CD4-positive, alpha-beta T cell treated with Interferon gamma for 1 hour (primary cell): ENCODE data around the gene EPB41L5.
"Not testable (repeated sequence)": the region's sequence is repeated elsewhere in the genome, so short reads cannot be mapped to it uniquely, and the experiment has no call there.

Experiments
- DNase-seq: peaks from one replicate; pipeline ENCODE4 v3.0.0-alpha.2; 2020

Gene EPB41L5

GRCh38 chr2:120142528-120143219 is 129.8 kb downstream of the EPB41L5 start:
- DNase-seq: no peak

DNA sequence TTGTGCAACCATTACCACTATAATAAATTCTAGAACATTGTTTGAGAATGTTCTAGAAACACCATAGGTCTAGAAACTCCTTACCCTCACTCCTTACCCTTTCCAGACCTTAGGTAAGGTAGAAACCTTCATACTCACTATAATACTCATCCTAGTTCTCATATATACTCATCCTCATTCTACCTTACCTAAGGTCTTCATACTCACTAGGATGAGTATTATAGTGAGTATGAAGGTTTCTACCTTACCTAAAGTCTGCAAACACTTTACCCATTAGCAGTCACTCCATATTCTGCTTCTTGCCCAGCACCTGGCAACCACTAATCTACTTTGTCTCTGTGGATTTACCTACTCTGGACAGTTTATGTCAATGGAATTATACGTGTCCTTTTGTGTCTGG is 135.4 kb downstream of the EPB41L5 start:
- DNase-seq: no peak

GRCh38 chr2:120148669-120149068 is 135.8 kb downstream of the EPB41L5 start:
- DNase-seq: no peak

DNA sequence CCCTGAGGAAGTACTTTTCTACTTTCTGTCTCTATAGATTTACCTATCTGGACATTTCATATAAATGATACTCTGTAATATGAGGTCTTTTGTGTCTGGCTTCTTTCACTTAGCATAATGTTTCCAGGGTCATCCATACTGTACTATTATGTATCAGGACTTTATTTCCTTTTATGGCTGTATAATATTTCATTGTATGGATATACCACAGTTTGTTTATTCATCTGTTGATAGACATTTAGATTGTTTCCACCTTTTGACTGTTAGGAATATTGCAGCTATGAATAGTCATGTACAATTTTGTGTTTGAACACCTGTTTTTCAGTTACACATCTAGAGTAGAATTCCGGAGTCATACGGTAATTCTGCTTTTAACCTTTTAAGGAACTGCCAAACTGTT is 136.5 kb downstream of the EPB41L5 start:
- no peak for DNase-seq

- DNase-seq: no peak
Measured at GRCh38 chr2:120150040-120150482, 137.2 kb downstream of the EPB41L5 start.

GRCh38 chr2:120155308-120155707 is 142.4 kb downstream of the EPB41L5 start:
- no peak for DNase-seq

DNA sequence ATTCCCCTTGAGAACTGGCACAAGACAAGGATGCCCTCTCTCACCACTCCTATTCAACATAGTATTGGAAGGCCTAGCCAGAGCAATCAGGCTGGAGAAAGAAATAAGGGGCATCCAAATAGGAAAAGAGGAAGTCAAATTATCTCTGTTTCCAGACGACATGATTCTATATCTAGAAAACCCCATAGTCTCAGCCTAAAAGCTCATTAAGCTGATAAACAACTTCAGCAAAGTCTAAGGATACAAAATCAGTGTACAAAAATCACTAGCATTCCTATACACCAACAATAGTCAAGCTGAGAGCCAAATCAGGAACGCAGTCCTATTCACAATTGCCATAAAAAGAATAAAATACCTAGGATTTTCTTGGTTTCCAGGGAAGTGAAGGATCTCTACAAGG is 145.8 kb downstream of the EPB41L5 start:
- DNase-seq: not testable (repeated sequence)

DNA sequence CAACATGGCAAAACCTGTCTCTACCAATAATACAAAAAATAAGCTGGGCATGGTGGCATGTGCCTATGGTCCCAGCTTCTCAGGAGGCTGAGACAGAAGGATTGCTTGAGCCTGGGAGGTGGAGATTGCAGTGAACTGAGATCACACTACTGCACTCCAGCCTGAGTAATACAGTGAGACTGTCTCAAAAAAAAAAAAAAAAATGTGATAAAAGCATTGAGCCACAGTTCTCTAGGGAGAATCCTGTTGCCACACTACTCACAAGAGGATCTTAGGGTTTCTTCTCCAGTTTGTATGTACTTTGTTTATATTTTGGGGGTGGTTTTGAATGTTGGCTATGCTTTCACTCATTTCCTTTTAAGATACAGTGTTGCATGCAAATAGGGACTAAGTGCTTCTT is 148.3 kb downstream of the EPB41L5 start:
- no peak for DNase-seq

DNA sequence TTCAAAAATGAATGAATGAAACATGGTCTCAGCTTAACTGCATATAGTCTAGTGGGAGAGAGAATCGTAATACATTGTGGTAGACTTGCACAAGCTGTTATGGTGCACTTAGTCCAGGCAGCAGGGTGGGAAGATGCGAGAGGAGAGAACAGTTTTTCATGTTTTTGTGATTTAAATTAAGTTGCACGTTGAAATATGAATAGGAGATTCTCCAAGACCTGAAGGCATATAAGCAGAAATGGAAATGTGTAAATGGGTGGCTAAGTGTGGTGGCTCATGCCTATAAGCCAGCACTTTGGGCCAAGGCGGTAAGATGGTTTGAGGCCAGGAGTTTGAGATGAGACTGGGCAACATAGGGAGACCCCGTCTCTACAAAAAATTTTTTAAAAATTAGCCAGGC is 149.8 kb downstream of the EPB41L5 start:
- DNase-seq: no peak

GRCh38 chr2:120167272-120167671 is 154.4 kb downstream of the EPB41L5 start:
- no peak for DNase-seq

GRCh38 chr2:120169020-120169419 is 156.1 kb downstream of the EPB41L5 start:
- DNase-seq: no peak

DNA sequence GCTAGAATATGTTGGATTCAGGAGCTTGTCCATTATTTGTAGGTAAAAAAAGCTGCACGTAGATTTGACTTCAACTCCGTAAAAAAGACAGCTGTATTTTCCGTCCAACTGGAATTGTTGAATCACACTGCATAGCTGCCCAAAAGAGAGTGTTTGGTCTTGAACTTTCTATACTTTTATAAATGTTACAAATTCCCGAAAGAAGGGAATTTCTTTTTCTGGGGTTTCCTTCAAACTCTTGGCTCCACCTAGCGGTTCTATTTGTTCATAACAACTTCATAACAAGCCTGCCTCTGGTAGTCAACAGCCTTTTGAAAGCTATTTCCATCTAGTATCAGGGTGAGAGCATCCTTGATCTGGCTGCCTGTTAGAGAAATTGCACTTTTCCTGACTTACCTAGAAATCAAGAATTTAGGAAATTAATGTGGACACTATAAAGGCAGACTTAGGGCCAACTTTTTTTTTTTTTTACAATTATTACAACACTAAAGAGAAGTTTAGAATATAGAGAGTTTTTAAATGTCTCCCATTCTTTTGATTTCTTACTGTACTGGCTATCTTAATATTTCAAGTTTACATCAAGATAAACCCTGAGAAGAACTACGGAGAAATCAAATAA is 162.2 kb downstream of the EPB41L5 start:
- DNase-seq: no peak

GRCh38 chr2:120176526-120176925 is 163.6 kb downstream of the EPB41L5 start:
- DNase-seq: no peak

DNA sequence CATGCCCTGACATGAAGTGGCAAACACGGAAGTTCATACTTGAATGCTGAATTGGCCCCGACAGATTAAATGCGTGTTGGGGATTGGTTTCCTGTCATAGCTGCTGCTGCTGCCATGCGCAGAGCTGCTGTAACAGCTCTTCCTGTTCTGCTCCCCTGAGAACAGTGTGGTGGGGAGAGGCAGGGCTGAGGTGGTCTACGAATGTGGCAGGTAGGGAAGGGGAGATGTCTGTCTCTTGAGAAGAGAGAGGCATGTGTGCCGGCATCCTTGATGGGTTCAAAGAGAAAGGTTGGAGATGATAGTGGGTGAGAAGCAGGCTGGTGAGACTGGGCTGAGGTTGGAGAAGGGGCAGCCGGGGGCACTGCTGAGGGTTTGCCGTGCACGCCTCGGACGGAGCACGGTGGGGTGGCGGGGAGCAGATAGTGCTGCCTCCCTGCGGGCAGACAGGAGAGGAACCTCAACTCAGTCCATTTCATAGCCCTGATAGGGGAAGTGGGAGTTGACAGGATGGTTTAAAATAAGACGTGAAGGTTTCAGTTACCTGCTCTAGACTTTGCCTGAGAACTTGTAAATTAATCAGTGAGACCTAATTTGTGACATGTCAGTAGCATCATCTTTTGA is 164.2 kb downstream of the EPB41L5 start:
- peak; percentile 83 for DNase-seq

GRCh38 chr2:120177973-120178372 is 165.1 kb downstream of the EPB41L5 start:
- no peak for DNase-seq

- no peak for DNase-seq
Measured at GRCh38 chr2:120179396-120179795, 166.5 kb downstream of the EPB41L5 start.

- no peak for DNase-seq
Measured at GRCh38 chr2:120180066-120180465, 167.2 kb downstream of the EPB41L5 start.

- DNase-seq: no peak
Measured at GRCh38 chr2:120182019-120182560, 169.2 kb downstream of the EPB41L5 start.

DNA sequence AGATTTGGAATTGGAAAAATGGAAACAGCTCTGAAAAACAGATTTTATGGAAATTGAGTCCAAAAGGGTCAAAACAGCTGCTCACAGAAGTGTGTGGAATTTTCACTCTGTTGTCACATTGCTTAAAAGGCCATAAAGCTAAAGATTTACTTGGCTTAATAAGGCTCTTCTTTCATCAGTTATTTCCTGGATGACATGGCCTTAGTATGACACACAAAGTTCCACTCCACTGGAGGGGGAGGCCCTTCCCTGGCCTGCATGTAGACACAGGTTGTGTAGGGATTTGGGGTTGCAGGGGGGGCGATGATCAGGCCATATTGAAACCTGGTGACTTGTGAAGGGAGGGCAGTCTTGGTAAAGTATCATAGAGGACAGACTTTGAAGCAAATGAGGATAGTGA is 176.3 kb downstream of the EPB41L5 start:
- DNase-seq: no peak

DNA sequence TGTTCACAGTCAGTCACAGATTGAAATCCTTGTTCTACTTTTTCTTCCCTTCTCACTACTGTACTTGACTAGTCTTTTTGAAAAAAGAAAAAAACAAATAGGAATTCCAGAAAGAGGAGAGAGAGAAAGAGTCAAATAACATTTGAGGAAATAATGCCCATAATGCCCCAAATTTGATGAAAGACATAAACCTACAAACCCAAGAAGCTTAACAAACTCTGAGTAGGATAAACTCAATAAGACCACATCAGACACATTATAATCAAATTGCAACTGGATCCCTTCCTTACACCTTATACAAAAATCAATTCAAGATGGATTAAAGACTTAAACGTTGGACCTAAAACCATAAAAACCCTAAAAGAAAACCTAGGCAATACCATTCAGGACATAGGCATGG is 179.4 kb downstream of the EPB41L5 start:
- no peak for DNase-seq

GRCh38 chr2:120195553-120195952 is 182.7 kb downstream of the EPB41L5 start:
- no peak for DNase-seq

GRCh38 chr2:120199817-120200459 is 187.1 kb downstream of the EPB41L5 start:
- DNase-seq: not testable (repeated sequence)

DNA sequence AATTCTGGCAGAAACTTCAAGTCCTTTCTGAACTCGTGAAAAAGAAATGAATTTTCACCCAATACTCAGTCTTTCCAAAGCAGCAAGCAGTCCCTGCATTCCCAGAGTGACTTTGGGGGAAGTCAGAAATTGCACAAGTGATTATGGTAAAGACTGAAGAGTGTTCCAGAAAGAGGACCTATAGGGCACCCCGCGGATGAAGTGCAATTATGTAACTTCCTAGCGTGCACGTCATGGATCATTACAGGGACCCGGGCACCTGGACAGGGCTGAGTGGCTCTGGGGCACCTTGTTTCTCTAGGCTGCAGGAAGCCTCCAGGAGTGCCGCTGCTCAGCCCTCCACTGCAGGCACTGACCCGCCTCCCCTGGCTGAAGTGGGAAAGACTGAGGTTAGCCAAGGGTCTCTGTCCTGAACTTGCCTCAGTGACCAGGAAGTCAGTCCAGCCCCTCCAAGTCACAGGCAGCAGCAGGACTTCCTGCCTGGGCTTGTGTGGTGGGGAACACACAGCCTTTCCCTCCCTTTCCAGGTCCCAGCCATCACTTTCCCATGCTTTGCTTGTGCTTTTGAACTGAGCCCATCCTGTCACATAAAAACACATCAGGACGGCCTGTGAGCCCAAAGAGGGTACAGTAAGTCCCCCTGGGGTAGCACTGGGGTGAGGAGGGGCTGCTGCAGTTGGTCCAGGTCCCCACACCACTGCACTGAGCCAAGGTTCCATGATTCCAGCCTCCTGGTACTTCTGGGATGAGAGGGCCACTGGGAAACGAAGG is 190.6 kb downstream of the EPB41L5 start:
- peak; percentile 37 for DNase-seq
